H1 (cell line): ENCODE data around the gene EPB41L2. TPM values are rescaled to one million over a fixed set of nuclear protein-coding genes. Genes with fewer than 3 reads are reported as not detected.

Experiments
- CTCF ChIA-PET: fragments of 300-600 bp; sonication (Branson Sonifier 250); formaldehyde crosslinking; loops from one replicate; lab custom pipeline; 2021; ENCODE audit not compliant: partially characterized antibody; lab: Charles Lee
- POLR2A ChIA-PET: fragments of 300-600 bp; sonication (Branson Sonifier 250); formaldehyde crosslinking; loops from one replicate; lab custom pipeline; 2021; ENCODE audit warnings: inconsistent platforms; ENCODE audit not compliant: partially characterized antibody; lab: Charles Lee
- DNase-seq, 2 experiments: peaks; one replicate each; pipeline versions ENCODE4 v3.0.0 to v3.0.0-alpha.2; 2010 to 2022; ENCODE audit warnings: low spot score in 2 of 2, low read depth in 1 of 2, mixed read lengths in 1 of 2
- FAIRE-seq: peaks from 2 replicates; lab custom pipeline; 2011; peaks lifted over from hg19 to GRCh38; lab: Jason Lieb, UNC
- H2AFZ ChIP-seq: 2 replicates; pipeline ENCODE4 v1.8.1; 2012; ENCODE audit warnings: low read length, inconsistent platforms
- H2AK5ac ChIP-seq: 2 replicates; pipeline ENCODE4 v1.6.1; 2013; ENCODE audit warnings: low read depth, low read length
- H2BK120ac ChIP-seq: replicated peaks from 2 replicates; pipeline ENCODE3; 2013; ENCODE audit warnings: low read depth, low read length, inconsistent platforms
- H2BK12ac ChIP-seq: 2 replicates; pipeline ENCODE4 v1.6.1; 2013; ENCODE audit warnings: low read depth, low read length
- H2BK15ac ChIP-seq: 2 replicates; pipeline ENCODE4 v1.6.1; 2013; ENCODE audit warnings: low read length
- H2BK20ac ChIP-seq: 2 replicates; pipeline ENCODE4 v1.6.1; 2013; ENCODE audit warnings: low read length
- H2BK5ac ChIP-seq: 2 replicates; pipeline ENCODE4 v1.6.1; 2013; ENCODE audit warnings: low read depth, low read length
- H3K14ac ChIP-seq: 2 replicates; pipeline ENCODE4 v1.6.1; 2013; ENCODE audit warnings: inconsistent platforms; ENCODE audit not compliant: insufficient read length
- H3K18ac ChIP-seq: 2 replicates; pipeline ENCODE4 v1.6.1; 2013; ENCODE audit warnings: low read length; ENCODE audit errors: extremely low read depth
- H3K23ac ChIP-seq: 2 replicates; pipeline ENCODE4 v1.6.1; 2013; ENCODE audit warnings: inconsistent platforms; ENCODE audit not compliant: insufficient read length
- H3K23me2 ChIP-seq: 2 replicates; pipeline ENCODE4 v1.6.1; 2013; ENCODE audit warnings: low read depth, low read length
- H3K27ac ChIP-seq: 2 replicates; pipeline ENCODE4 v1.6.1; 2011; ENCODE audit warnings: low read depth, low read length, inconsistent platforms
- H3K27me3 ChIP-seq, 4 experiments: replicated peaks in 1 of 4; 1 replicate in 1 of 4; 2 replicates in 3 of 4; pipeline versions ENCODE4 v1.6.1 to v1.8.1; 2011 to 2013; ENCODE audit warnings: low read length in 3 of 4, mild to moderate bottlenecking in 3 of 4, inconsistent platforms in 2 of 4, mixed read lengths in 2 of 4, moderate library complexity in 1 of 4; ENCODE audit not compliant: control insufficient read depth in 3 of 4, insufficient read depth in 3 of 4; ENCODE audit errors: extremely low read depth in 1 of 4
- H3K36me3 ChIP-seq, 4 experiments: 2 replicates each; pipeline versions ENCODE4 v1.6.1 to v1.8.1; 2011 to 2013; ENCODE audit warnings: mild to moderate bottlenecking in 4 of 4, low read length in 3 of 4, moderate library complexity in 2 of 4, control low read depth in 1 of 4, inconsistent platforms in 1 of 4; ENCODE audit not compliant: insufficient read depth in 4 of 4, control insufficient read depth in 2 of 4
- H3K4ac ChIP-seq: replicated peaks from 2 replicates; pipeline ENCODE3; 2013; ENCODE audit warnings: low read length, low read depth, mixed read lengths, inconsistent platforms; ENCODE audit not compliant: insufficient read length
- H3K4me1 ChIP-seq, 4 experiments: replicated peaks in 1 of 4; 1 replicate in 1 of 4; 2 replicates in 3 of 4; pipeline versions ENCODE4 v1.6.1 to v1.8.1; 2011 to 2013; ENCODE audit warnings: low read length in 3 of 4, inconsistent platforms in 2 of 4, mixed read lengths in 1 of 4; ENCODE audit not compliant: insufficient read depth in 4 of 4, control insufficient read depth in 3 of 4
- H3K4me2 ChIP-seq, 2 experiments: 2 replicates each; pipeline versions ENCODE4 v1.6.1 to v1.8.1; 2011 to 2013; ENCODE audit warnings: low read depth in 2 of 2, low read length in 2 of 2, control low read depth in 1 of 2, inconsistent platforms in 1 of 2, mild to moderate bottlenecking in 1 of 2; ENCODE audit not compliant: insufficient read depth in 1 of 2
- H3K4me3 ChIP-seq, 4 experiments: fragments of 200-600, 300-600 bp in 1 of 4; sonication (generic), shearing (Covaris generic), sonication (Bioruptor Twin) in 1 of 4; 2 replicates each; pipeline versions ENCODE4 v1.5.1 to v1.8.1; 2011 to 2016; ENCODE audit warnings: low read length in 4 of 4, low read depth in 3 of 4, control low read depth in 2 of 4, inconsistent platforms in 2 of 4, mild to moderate bottlenecking in 2 of 4, mixed read lengths in 1 of 4, moderate library complexity in 1 of 4; ENCODE audit not compliant: insufficient read depth in 2 of 4; ENCODE audit errors: extremely low read depth in 1 of 4
- H3K56ac ChIP-seq: replicated peaks from 2 replicates; pipeline ENCODE3; 2013; ENCODE audit warnings: low read depth, mild to moderate bottlenecking, mixed read lengths, low read length, inconsistent platforms; ENCODE audit not compliant: insufficient read length
- H3K79me1 ChIP-seq: 2 replicates; pipeline ENCODE4 v1.6.1; 2013; ENCODE audit warnings: low read depth, low read length, control low read depth
- H3K79me2 ChIP-seq, 2 experiments: 2 replicates each; pipeline versions ENCODE4 v1.6.1 to v1.8.1; 2012 to 2013; ENCODE audit warnings: low read length in 2 of 2, mild to moderate bottlenecking in 2 of 2, inconsistent platforms in 1 of 2; ENCODE audit not compliant: insufficient read depth in 2 of 2, control insufficient read depth in 1 of 2
- H3K9ac ChIP-seq, 4 experiments: replicated peaks in 1 of 4; 1 replicate in 1 of 4; 2 replicates in 3 of 4; pipeline versions ENCODE4 v1.6.1 to v1.8.1; 2011 to 2013; ENCODE audit warnings: low read depth in 3 of 4, low read length in 3 of 4, control low read depth in 2 of 4, mild to moderate bottlenecking in 2 of 4, moderate library complexity in 2 of 4, inconsistent platforms in 1 of 4; ENCODE audit errors: extremely low read depth in 1 of 4
- H3K9me3 ChIP-seq, 2 experiments: 2 replicates each; pipeline versions ENCODE4 v1.6.1 to v1.8.1; 2012 to 2013; ENCODE audit warnings: mild to moderate bottlenecking in 2 of 2, moderate library complexity in 2 of 2, control low read depth in 1 of 2, inconsistent platforms in 1 of 2, low read depth in 1 of 2, low read length in 1 of 2, mixed read lengths in 1 of 2; ENCODE audit not compliant: insufficient read depth in 2 of 2
- H4K20me1 ChIP-seq, 2 experiments: replicated peaks in 1 of 2; 2 replicates each; pipeline versions ENCODE3 to v1.8.1; 2011 to 2013; ENCODE audit warnings: inconsistent platforms in 2 of 2, low read length in 2 of 2, mild to moderate bottlenecking in 1 of 2; ENCODE audit not compliant: insufficient read depth in 2 of 2, control insufficient read depth in 1 of 2
- H4K5ac ChIP-seq: 2 replicates; pipeline ENCODE4 v1.6.1; 2013; ENCODE audit warnings: low read length, low read depth, mixed read lengths, inconsistent platforms; ENCODE audit not compliant: insufficient read length
- H4K8ac ChIP-seq: 2 replicates; pipeline ENCODE4 v1.8.0; 2013; ENCODE audit warnings: mild to moderate bottlenecking, moderate library complexity, low read length, inconsistent platforms; ENCODE audit not compliant: insufficient read depth; ENCODE audit errors: extremely low read depth
- H4K91ac ChIP-seq: replicated peaks from 2 replicates; pipeline ENCODE3; 2013; ENCODE audit warnings: low read length, mixed read lengths, inconsistent platforms; ENCODE audit not compliant: insufficient read length
- E2F6 ChIP-seq: IDR thresholded peaks from 2 replicates; pipeline ENCODE4 v1.6.1; 2012; ENCODE audit warnings: inconsistent platforms
- EZH2 ChIP-seq: fragments of 200-600 bp; sonication (generic); IDR thresholded peaks from 2 replicates; pipeline ENCODE4 v1.7.1; 2012; ENCODE audit warnings: low read depth, mild to moderate bottlenecking, moderate library complexity, low read length, inconsistent platforms; ENCODE audit not compliant: severe bottlenecking
- JUN ChIP-seq: IDR thresholded peaks from 2 replicates; pipeline ENCODE4 v1.6.1; 2011; ENCODE audit warnings: low read depth, mild to moderate bottlenecking, improper control_type of control experiment, low read length
- POU5F1 ChIP-seq: IDR thresholded peaks from 2 replicates; pipeline ENCODE4 v1.6.1; 2011; ENCODE audit warnings: low read depth, mild to moderate bottlenecking, low read length, moderate library complexity
- SP2 ChIP-seq: IDR thresholded peaks from 2 replicates; pipeline ENCODE4 v1.6.1; 2012; ENCODE audit warnings: mild to moderate bottlenecking, low read length, inconsistent platforms
- TCF12 ChIP-seq: IDR thresholded peaks from 2 replicates; pipeline ENCODE4 v1.6.1; 2011; ENCODE audit warnings: low read depth, mild to moderate bottlenecking, low read length
- USF2 ChIP-seq: IDR thresholded peaks from 2 replicates; pipeline ENCODE4 v1.6.1; 2011; ENCODE audit warnings: low read length, improper control_type of control experiment
- WGBS, 2 experiments: shearing (Covaris generic) in 1 of 2; methylation state at CpG; one replicate each; pipeline versions ENCODE4 v1.1.6 to v1.1.7; 2013 to 2015; ENCODE audit warnings: low lambda C conversion rate in 2 of 2, mixed read lengths in 2 of 2, inconsistent platforms in 1 of 2, low coverage in 1 of 2, missing lambda C conversion rate in 1 of 2; ENCODE audit not compliant: insufficient replicate concordance in 2 of 2, insufficient coverage in 1 of 2, insufficient read length in 1 of 2; ENCODE audit errors: extremely low coverage in 1 of 2, missing lambda C conversion rate in 1 of 2; 5-methylcytosine and 5-hydroxymethylcytosine counted together
- polyA plus RNA-seq, 7 experiments: library from polyadenylated mRNA; depleted of rRNA in 3 of 7; stranded (reverse) in 5 of 7; unstranded in 2 of 7; fragments of >200 nt in 5 of 7; fragments of 200-250 nt in 2 of 7; gene quantifications; 1 replicate in 5 of 7; 2 replicates in 1 of 7; 4 replicates in 1 of 7; pipeline versions ENCODE4 v1.2.1 to v1.2.3, GENCODE V29; 2011 to 2013; ENCODE audit warnings: missing spikeins in 2 of 7, mixed read lengths in 2 of 7
- total RNA-seq: library from RNA; stranded (reverse); fragmentation: NEBNext Ultra II Directional; extraction: Animal tissue kit (Norgen Biotek cat#: 25700); gene quantifications from 2 replicates; pipeline ENCODE4 v1.2.1, GENCODE V29; 2021

Gene EPB41L2
- total and polyA plus RNA-seq, 2 of the 8 experiments (the other 6 are each of a cell fraction or from before 2014, with no cell fraction given), result 22.5 to 123 TPM

GRCh38 chr6:130888246-130888645 lies 174.8 kb downstream of the EPB41L2 start:
- POLR2A ChIA-PET, result interaction anchor here (0.8 kb wide), 1 partner anchor 8 kb away, joined by 3 read pairs; no protein-coding TSS in a partner anchor
- no peak overlapping the region for H3K4ac ChIP-seq
- H4K91ac ChIP-seq, result no peak overlapping the region
- H2BK5ac ChIP-seq, result no peak overlapping the region
- no peak overlapping the region for H2BK120ac ChIP-seq
- no peaks in the 10 kb centered on the region for H4K20me1 ChIP-seq
- no peak overlapping the region for H3K14ac ChIP-seq
- H3K79me1 ChIP-seq, result no peaks in the 10 kb centered on the region
- H4K8ac ChIP-seq, result no peak overlapping the region
- CTCF ChIA-PET, result interaction anchor here (1.0 to 1.2 kb wide), 4 partner anchors 26 to 645 kb away, joined by 3 to 6 read pairs (median 4); no protein-coding TSS in a partner anchor
- 92% methylated on average over 2 of the region's 2 CpGs; no CpG with 5 or more reads in 1 of the 2 experiments for WGBS, 2 experiments
- no peak overlapping the region for H2AFZ ChIP-seq
- H3K9me3 ChIP-seq, result no peaks in the 10 kb centered on the region
- no peaks in the 10 kb centered on the region for H3K79me2 ChIP-seq
- peaks cover 0 to 3% (median 1%) of the 10 kb centered on the region in 4 experiments; a peak in 6 of 8 replicates for H3K36me3 ChIP-seq
- no peak overlapping the region for H3K9ac ChIP-seq
- H3K27ac ChIP-seq, result no peak overlapping the region
- H3K23me2 ChIP-seq, result no peaks in the 10 kb centered on the region
- H3K23ac ChIP-seq, result no peak overlapping the region
- H3K4me3 ChIP-seq, result no peak overlapping the region
- no peak overlapping the region for H2BK15ac ChIP-seq
- H3K4me2 ChIP-seq, result no peak overlapping the region
- FAIRE-seq (no peak), DNase-seq (no peak)
- H3K18ac ChIP-seq, result no peak overlapping the region
- no peaks in the 10 kb centered on the region for H3K27me3 ChIP-seq
- H4K5ac ChIP-seq, result no peak overlapping the region
- no peak overlapping the region for H2BK12ac ChIP-seq
- H3K56ac ChIP-seq, result no peak overlapping the region
- H2AK5ac ChIP-seq, result no peak overlapping the region
- no peaks in the 10 kb centered on the region for H3K4me1 ChIP-seq
- H2BK20ac ChIP-seq, result no peak overlapping the region
- TF ChIP-seq EZH2, result no peak
- no peak for TF ChIP-seq E2F6
- no peak for TF ChIP-seq TCF12
- no peak for TF ChIP-seq USF2
- TF ChIP-seq SP2, result no peak
- no peak for TF ChIP-seq POU5F1
- TF ChIP-seq JUN, result no peak
